NB4 (cell line): ENCODE results near the gene MYBPC2.

Source experiments
- CTCF ChIP-seq: IDR thresholded peaks from one replicate; pipeline ENCODE4 v1.5.1; 2012; ENCODE audit warnings: low read depth, low read length
- POLR2A ChIP-seq: IDR thresholded peaks from 2 replicates; pipeline ENCODE4 v1.6.1; 2011; ENCODE audit warnings: mild to moderate bottlenecking; ENCODE audit not compliant: insufficient read length; ENCODE audit errors: extremely low read depth

GRCh38 chr19:50457300-50457699 is 24.6 kb downstream of the MYBPC2 start:
- TF ChIP-seq POLR2A: no peak
- no peak for TF ChIP-seq CTCF
